GM23338 (cell line): ENCODE measurements around the gene CLIC3.

Experiments used
- CREB1 ChIP-seq: fragments of 250-450 bp; sonication (Bioruptor Pico); IDR thresholded peaks from 2 replicates; pipeline ENCODE4 v1.5.0; 2020; ENCODE audit warnings: low read depth, mild to moderate bottlenecking, moderate library complexity
- EZH2 ChIP-seq: fragments of 200-600 bp; sonication (generic); IDR thresholded peaks from one replicate; pipeline ENCODE4 v1.8.0; 2017; ENCODE audit warnings: antibody characterized with exemption, mild to moderate bottlenecking, low read depth; ENCODE audit not compliant: unreplicated experiment
- EZH2phosphoT487 ChIP-seq: fragments of 200-600 bp; sonication (generic); IDR thresholded peaks from one replicate; pipeline ENCODE4 v1.8.1; 2018; ENCODE audit warnings: antibody characterized with exemption; ENCODE audit not compliant: unreplicated experiment
- JUNB ChIP-seq: IDR thresholded peaks from one replicate; pipeline ENCODE4 v1.6.1; 2016; ENCODE audit warnings: antibody characterized with exemption; ENCODE audit not compliant: unreplicated experiment
- NANOG ChIP-seq: IDR thresholded peaks from 2 replicates; pipeline ENCODE4 v1.6.1; 2016; ENCODE audit warnings: antibody characterized with exemption, borderline replicate concordance
- POLR2AphosphoS5 ChIP-seq: IDR thresholded peaks from 2 replicates; pipeline ENCODE4 v1.6.1; 2016; ENCODE audit warnings: antibody characterized with exemption, low read depth
- STAT1 ChIP-seq: IDR thresholded peaks from one replicate; pipeline ENCODE4 v1.6.1; 2016; ENCODE audit warnings: antibody characterized with exemption; ENCODE audit not compliant: unreplicated experiment
- ZNF114 ChIP-seq: fragments of 250-450 bp; sonication (Bioruptor Pico); IDR thresholded peaks from 2 replicates; pipeline ENCODE4 v1.5.0; 2020; ENCODE audit warnings: mild to moderate bottlenecking, moderate library complexity
- ZNF331 ChIP-seq: fragments of 250-450 bp; sonication (Bioruptor Pico); IDR thresholded peaks from 2 replicates; pipeline ENCODE4 v1.5.0; 2020; ENCODE audit warnings: low read depth, mild to moderate bottlenecking, moderate library complexity
- TF ChIP-seq, protein P1 (sequence below), 2 experiments: fragments of 200-600 bp in 1 of 2; sonication (generic) in 1 of 2; conservative IDR thresholded peaks; 2 replicates each; pipeline versions ENCODE4 v1.5.1 to v1.6.1; 2016 to 2017; ENCODE audit warnings: antibody characterized with exemption in 2 of 2, low read depth in 2 of 2, mild to moderate bottlenecking in 2 of 2, moderate library complexity in 1 of 2
- TF ChIP-seq, protein P2 (sequence below): IDR thresholded peaks from one replicate; pipeline ENCODE4 v1.6.1; 2018; ENCODE audit warnings: antibody characterized with exemption; ENCODE audit not compliant: unreplicated experiment
- TF ChIP-seq, protein P3 (sequence below): IDR thresholded peaks from 2 replicates; pipeline ENCODE4 v1.6.1; 2016; ENCODE audit warnings: antibody characterized with exemption
- TF ChIP-seq, protein P4 (sequence below): fragments of 250-450 bp; sonication (Bioruptor Pico); IDR thresholded peaks from 2 replicates; pipeline ENCODE4 v1.5.0; 2020; ENCODE audit warnings: mild to moderate bottlenecking, moderate library complexity

DNA sequence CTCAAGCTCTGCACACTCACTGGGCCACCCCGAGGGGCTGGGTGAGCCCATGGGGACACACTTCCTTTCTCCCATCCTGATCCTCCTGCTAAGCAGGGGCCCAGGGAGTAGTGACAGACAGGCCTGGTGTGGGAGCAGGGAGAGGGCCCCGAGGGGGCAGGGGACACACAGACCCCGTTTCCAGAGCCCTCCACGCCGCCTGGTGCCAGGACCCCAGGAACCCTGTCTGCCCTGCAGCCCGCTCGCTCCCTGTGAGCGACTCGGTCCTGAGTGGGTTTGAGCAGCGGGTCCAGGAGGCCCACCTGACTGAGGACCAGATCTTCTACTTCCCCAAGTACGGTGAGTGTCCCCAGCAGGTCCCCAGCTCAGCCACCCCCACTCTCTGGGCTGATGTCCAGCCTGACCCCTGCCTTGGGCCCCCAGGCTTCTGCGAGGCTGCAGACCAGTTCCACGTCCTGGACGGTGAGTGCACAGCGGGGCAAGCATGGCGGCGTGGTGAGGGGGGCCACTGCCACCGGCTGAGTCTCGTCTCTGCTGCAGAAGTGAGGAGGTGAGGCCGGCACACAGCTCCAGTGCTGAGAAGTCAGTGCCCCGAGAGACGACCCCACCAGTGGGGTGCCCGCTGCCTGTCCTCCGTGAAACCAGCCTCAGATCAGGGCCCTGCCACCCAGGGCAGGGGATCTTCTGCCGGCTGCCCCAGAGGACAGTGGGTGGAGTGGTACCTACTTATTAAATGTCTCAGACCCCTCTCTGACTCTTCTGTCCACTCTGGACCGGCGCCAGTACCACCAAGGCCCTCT, 49.9 kb downstream of the CLIC3 start:
- TF ChIP-seq, protein P1, sequence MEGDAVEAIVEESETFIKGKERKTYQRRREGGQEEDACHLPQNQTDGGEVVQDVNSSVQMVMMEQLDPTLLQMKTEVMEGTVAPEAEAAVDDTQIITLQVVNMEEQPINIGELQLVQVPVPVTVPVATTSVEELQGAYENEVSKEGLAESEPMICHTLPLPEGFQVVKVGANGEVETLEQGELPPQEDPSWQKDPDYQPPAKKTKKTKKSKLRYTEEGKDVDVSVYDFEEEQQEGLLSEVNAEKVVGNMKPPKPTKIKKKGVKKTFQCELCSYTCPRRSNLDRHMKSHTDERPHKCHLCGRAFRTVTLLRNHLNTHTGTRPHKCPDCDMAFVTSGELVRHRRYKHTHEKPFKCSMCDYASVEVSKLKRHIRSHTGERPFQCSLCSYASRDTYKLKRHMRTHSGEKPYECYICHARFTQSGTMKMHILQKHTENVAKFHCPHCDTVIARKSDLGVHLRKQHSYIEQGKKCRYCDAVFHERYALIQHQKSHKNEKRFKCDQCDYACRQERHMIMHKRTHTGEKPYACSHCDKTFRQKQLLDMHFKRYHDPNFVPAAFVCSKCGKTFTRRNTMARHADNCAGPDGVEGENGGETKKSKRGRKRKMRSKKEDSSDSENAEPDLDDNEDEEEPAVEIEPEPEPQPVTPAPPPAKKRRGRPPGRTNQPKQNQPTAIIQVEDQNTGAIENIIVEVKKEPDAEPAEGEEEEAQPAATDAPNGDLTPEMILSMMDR (conservative IDR thresholded peaks at IDR 0.05; ENCODE audit: low read depth in 2 of 2): no peak
- TF ChIP-seq POLR2AphosphoS5 (no peak), EZH2 (no peak), JUNB (no peak), CREB1 (no peak), ZNF331 (no peak), EZH2phosphoT487 (no peak), NANOG (no peak), ZNF114 (CRISPR knock-in tag) (no peak), STAT1 (no peak)
- TF ChIP-seq, protein P2, sequence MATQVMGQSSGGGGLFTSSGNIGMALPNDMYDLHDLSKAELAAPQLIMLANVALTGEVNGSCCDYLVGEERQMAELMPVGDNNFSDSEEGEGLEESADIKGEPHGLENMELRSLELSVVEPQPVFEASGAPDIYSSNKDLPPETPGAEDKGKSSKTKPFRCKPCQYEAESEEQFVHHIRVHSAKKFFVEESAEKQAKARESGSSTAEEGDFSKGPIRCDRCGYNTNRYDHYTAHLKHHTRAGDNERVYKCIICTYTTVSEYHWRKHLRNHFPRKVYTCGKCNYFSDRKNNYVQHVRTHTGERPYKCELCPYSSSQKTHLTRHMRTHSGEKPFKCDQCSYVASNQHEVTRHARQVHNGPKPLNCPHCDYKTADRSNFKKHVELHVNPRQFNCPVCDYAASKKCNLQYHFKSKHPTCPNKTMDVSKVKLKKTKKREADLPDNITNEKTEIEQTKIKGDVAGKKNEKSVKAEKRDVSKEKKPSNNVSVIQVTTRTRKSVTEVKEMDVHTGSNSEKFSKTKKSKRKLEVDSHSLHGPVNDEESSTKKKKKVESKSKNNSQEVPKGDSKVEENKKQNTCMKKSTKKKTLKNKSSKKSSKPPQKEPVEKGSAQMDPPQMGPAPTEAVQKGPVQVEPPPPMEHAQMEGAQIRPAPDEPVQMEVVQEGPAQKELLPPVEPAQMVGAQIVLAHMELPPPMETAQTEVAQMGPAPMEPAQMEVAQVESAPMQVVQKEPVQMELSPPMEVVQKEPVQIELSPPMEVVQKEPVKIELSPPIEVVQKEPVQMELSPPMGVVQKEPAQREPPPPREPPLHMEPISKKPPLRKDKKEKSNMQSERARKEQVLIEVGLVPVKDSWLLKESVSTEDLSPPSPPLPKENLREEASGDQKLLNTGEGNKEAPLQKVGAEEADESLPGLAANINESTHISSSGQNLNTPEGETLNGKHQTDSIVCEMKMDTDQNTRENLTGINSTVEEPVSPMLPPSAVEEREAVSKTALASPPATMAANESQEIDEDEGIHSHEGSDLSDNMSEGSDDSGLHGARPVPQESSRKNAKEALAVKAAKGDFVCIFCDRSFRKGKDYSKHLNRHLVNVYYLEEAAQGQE: no peak
- TF ChIP-seq, protein P3, sequence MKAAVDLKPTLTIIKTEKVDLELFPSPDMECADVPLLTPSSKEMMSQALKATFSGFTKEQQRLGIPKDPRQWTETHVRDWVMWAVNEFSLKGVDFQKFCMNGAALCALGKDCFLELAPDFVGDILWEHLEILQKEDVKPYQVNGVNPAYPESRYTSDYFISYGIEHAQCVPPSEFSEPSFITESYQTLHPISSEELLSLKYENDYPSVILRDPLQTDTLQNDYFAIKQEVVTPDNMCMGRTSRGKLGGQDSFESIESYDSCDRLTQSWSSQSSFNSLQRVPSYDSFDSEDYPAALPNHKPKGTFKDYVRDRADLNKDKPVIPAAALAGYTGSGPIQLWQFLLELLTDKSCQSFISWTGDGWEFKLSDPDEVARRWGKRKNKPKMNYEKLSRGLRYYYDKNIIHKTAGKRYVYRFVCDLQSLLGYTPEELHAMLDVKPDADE: no peak
- TF ChIP-seq, protein P4, sequence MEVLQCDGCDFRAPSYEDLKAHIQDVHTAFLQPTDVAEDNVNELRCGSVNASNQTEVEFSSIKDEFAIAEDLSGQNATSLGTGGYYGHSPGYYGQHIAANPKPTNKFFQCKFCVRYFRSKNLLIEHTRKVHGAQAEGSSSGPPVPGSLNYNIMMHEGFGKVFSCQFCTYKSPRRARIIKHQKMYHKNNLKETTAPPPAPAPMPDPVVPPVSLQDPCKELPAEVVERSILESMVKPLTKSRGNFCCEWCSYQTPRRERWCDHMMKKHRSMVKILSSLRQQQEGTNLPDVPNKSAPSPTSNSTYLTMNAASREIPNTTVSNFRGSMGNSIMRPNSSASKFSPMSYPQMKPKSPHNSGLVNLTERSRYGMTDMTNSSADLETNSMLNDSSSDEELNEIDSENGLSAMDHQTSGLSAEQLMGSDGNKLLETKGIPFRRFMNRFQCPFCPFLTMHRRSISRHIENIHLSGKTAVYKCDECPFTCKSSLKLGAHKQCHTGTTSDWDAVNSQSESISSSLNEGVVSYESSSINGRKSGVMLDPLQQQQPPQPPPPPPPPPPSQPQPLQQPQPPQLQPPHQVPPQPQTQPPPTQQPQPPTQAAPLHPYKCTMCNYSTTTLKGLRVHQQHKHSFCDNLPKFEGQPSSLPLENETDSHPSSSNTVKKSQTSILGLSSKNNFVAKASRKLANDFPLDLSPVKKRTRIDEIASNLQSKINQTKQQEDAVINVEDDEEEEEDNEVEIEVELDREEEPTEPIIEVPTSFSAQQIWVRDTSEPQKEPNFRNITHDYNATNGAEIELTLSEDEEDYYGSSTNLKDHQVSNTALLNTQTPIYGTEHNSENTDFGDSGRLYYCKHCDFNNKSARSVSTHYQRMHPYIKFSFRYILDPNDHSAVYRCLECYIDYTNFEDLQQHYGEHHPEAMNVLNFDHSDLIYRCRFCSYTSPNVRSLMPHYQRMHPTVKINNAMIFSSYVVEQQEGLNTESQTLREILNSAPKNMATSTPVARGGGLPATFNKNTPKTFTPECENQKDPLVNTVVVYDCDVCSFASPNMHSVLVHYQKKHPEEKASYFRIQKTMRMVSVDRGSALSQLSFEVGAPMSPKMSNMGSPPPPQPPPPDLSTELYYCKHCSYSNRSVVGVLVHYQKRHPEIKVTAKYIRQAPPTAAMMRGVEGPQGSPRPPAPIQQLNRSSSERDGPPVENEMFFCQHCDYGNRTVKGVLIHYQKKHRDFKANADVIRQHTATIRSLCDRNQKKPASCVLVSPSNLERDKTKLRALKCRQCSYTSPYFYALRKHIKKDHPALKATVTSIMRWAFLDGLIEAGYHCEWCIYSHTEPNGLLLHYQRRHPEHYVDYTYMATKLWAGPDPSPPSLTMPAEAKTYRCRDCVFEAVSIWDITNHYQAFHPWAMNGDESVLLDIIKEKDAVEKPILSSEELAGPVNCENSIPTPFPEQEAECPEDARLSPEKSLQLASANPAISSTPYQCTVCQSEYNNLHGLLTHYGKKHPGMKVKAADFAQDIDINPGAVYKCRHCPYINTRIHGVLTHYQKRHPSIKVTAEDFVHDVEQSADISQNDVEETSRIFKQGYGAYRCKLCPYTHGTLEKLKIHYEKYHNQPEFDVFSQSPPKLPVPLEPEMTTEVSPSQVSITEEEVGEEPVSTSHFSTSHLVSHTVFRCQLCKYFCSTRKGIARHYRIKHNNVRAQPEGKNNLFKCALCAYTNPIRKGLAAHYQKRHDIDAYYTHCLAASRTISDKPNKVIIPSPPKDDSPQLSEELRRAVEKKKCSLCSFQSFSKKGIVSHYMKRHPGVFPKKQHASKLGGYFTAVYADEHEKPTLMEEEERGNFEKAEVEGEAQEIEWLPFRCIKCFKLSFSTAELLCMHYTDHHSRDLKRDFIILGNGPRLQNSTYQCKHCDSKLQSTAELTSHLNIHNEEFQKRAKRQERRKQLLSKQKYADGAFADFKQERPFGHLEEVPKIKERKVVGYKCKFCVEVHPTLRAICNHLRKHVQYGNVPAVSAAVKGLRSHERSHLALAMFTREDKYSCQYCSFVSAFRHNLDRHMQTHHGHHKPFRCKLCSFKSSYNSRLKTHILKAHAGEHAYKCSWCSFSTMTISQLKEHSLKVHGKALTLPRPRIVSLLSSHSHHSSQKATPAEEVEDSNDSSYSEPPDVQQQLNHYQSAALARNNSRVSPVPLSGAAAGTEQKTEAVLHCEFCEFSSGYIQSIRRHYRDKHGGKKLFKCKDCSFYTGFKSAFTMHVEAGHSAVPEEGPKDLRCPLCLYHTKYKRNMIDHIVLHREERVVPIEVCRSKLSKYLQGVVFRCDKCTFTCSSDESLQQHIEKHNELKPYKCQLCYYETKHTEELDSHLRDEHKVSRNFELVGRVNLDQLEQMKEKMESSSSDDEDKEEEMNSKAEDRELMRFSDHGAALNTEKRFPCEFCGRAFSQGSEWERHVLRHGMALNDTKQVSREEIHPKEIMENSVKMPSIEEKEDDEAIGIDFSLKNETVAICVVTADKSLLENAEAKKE (CRISPR knock-in tag): no peak
